ENCODE measurements around the gene MYO1B.

The MYO1B gene

DNA sequence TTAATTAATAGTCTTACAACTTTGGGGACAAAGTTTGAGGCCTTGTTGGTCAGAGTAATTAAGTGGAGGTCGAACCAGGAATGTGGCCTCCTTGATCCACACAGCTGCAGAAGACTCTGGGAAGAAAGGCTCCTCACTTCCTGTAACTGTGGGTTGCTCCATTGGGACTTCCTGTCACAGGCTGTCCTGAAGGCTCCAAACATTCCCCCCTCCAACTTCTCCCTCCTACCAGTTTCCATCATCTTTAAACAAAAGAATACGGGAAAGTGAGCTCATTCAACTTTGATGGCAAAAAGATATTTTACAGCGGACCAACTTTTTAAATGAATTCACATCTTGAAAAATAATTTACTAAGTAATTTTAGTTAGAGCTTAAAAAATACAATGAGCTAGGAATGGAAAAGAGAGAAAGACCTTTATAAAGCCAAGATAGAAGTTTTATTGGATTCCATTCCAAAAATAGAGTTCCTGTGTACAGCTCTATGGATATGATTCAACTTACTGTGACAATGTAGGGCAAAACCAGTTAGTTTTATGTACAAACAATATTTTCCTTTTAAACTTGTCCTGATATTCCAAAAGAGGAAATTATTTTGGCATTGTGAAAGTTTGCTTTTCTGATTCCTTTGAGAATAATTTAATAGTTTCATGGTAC is 220.7 kb downstream of the MYO1B start:
- no peak for TF ChIP-seq ZFX (IDR thresholded peaks at IDR 0.05; ENCODE audit: borderline replicate concordance)
- TF ChIP-seq, protein P1, sequence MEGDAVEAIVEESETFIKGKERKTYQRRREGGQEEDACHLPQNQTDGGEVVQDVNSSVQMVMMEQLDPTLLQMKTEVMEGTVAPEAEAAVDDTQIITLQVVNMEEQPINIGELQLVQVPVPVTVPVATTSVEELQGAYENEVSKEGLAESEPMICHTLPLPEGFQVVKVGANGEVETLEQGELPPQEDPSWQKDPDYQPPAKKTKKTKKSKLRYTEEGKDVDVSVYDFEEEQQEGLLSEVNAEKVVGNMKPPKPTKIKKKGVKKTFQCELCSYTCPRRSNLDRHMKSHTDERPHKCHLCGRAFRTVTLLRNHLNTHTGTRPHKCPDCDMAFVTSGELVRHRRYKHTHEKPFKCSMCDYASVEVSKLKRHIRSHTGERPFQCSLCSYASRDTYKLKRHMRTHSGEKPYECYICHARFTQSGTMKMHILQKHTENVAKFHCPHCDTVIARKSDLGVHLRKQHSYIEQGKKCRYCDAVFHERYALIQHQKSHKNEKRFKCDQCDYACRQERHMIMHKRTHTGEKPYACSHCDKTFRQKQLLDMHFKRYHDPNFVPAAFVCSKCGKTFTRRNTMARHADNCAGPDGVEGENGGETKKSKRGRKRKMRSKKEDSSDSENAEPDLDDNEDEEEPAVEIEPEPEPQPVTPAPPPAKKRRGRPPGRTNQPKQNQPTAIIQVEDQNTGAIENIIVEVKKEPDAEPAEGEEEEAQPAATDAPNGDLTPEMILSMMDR (IDR thresholded peaks at IDR 0.05): no peak
- no peak overlapping the region for H3K27ac ChIP-seq

DNA sequence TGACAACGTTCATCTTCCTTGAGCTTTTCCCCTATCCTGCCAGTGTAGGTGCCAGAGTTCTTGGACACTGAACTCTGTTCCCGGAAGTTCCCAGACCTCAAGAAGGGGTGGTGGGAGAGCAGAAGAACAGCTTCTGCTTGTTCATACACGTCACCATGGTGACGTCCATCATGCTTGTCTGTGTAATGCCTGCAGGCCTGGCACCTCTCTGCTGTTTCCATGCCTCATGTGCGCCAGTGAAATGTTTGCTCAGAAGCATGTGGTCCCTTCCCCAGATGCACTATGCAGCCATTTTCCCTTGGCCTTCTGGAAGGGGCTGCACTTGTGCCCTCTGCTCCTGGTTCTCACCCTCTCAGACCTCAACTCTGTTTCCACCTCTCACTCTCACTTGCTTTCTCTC is 221.9 kb downstream of the MYO1B start:
- TF ChIP-seq ZFX (IDR thresholded peaks at IDR 0.05; ENCODE audit: borderline replicate concordance): no peak
- TF ChIP-seq, protein P1 (IDR thresholded peaks at IDR 0.05): no peak

DNA sequence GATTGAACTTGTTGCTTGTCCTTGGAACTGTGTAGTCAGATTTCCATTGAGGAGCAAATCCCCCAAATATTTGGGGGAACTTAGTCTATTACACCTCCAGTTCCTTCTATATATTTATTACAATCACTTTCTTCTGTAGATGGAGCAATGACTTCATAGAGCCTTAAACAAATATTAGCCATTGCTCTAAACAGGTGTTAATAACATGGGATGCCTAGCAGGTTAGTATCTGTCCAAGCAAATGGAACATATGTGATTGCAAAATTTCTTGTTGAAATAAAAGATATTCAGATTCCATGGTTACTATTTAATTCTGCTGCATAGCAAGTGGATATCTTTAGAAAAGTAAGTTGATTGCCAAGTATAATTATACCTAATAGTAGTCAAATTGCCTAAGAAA is 225.1 kb downstream of the MYO1B start:
- H3K27ac ChIP-seq: no peak overlapping the region
- TF ChIP-seq, protein P1 (IDR thresholded peaks at IDR 0.05): no peak
- TF ChIP-seq ZFX (IDR thresholded peaks at IDR 0.05; ENCODE audit: borderline replicate concordance): no peak

More for the DNA sequence above, 221.9 kb downstream of the MYO1B start:
- H3K27ac ChIP-seq: no peak overlapping the region

DNA sequence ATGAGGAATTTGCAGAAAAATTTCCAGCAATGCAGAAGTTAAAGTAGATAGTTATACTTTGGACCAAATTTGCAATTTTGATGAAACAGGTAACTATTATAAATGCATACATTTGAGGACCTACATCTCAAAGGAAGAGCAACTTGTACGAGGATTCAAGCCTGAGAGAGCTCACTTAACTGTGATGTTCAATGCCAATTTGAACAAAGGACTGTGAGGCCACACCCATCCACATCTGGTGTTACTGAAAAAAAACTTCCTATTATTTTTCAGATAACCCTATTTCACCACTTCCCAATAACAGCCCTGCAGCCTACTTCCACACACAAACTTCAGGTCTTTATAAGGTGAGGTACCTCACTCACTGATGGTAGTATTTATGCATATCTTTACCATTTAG is 229.3 kb downstream of the MYO1B start:
- H3K27ac ChIP-seq: no peak overlapping the region
- TF ChIP-seq ZFX (IDR thresholded peaks at IDR 0.05; ENCODE audit: borderline replicate concordance): no peak
- TF ChIP-seq, protein P1 (IDR thresholded peaks at IDR 0.05): no peak

Measured in 22Rv1 (cell line).